GM23248 (cell line): ENCODE results near the gene EML2. TPM values are rescaled to one million over a fixed set of nuclear protein-coding genes. Genes with fewer than 3 reads are reported as not detected.

Source experiments
- DNase-seq: peaks from one replicate; pipeline ENCODE4 v3.0.0-alpha.2; 2015
- H2AFZ ChIP-seq: fragments of 200-600 bp; sonication (generic); 2 replicates; pipeline ENCODE4 v1.6.1; 2016; ENCODE audit warnings: antibody characterized with exemption
- H3F3A ChIP-seq: fragments of 200-600 bp; sonication (generic); 2 replicates; pipeline ENCODE4 v1.6.1; 2016; ENCODE audit warnings: mild to moderate bottlenecking, antibody characterized with exemption, mixed run types; ENCODE audit not compliant: insufficient read depth
- H3K27ac ChIP-seq: fragments of 200-600 bp; sonication (generic); 2 replicates; pipeline ENCODE4 v1.5.1; 2016; ENCODE audit warnings: mild to moderate bottlenecking
- H3K27me3 ChIP-seq: fragments of 200-600 bp; sonication (generic); replicated peaks from 2 replicates; pipeline ENCODE4 v1.6.1; 2016; ENCODE audit warnings: mild to moderate bottlenecking; ENCODE audit not compliant: insufficient read depth
- H3K36me3 ChIP-seq: fragments of 200-600 bp; sonication (generic); 2 replicates; pipeline ENCODE4 v1.6.1; 2016; ENCODE audit warnings: low read depth, mild to moderate bottlenecking
- H3K4me1 ChIP-seq: fragments of 200-600 bp; sonication (generic); 2 replicates; pipeline ENCODE4 v1.6.1; 2016; ENCODE audit warnings: mild to moderate bottlenecking; ENCODE audit not compliant: insufficient read depth
- H3K4me2 ChIP-seq: fragments of 200-600 bp; sonication (generic); one replicate; pipeline ENCODE4 v1.6.1; 2016; ENCODE audit warnings: mild to moderate bottlenecking; ENCODE audit not compliant: unreplicated experiment
- H3K4me3 ChIP-seq: fragments of 200-600 bp; sonication (generic); 2 replicates; pipeline ENCODE4 v1.5.1; 2016; ENCODE audit warnings: mild to moderate bottlenecking
- H3K79me2 ChIP-seq: fragments of 200-600 bp; sonication (generic); 2 replicates; pipeline ENCODE4 v1.6.1; 2016; ENCODE audit warnings: mild to moderate bottlenecking; ENCODE audit not compliant: insufficient read depth
- H3K9ac ChIP-seq: fragments of 200-600 bp; sonication (generic); 2 replicates; pipeline ENCODE4 v1.6.1; 2016; ENCODE audit warnings: mild to moderate bottlenecking
- H3K9me2 ChIP-seq: fragments of 200-600 bp; sonication (generic); 2 replicates; pipeline ENCODE4 v1.6.1; 2016; ENCODE audit warnings: mixed run types, mild to moderate bottlenecking, moderate library complexity; ENCODE audit not compliant: insufficient read depth
- H3K9me3 ChIP-seq: fragments of 200-600 bp; sonication (generic); one replicate; pipeline ENCODE4 v1.6.1; 2017; ENCODE audit warnings: low read depth
- H4K20me1 ChIP-seq: fragments of 200-600 bp; sonication (generic); 2 replicates; pipeline ENCODE4 v1.6.0; 2016; ENCODE audit not compliant: insufficient read depth
- EZH2 ChIP-seq: fragments of 200-600 bp; sonication (generic); IDR thresholded peaks from 2 replicates; pipeline ENCODE4 v1.6.1; 2018; ENCODE audit warnings: antibody characterized with exemption, mild to moderate bottlenecking; ENCODE audit not compliant: insufficient read depth, poor library complexity, severe bottlenecking
- EZH2phosphoT487 ChIP-seq: fragments of 200-600 bp; sonication (generic); IDR thresholded peaks from 2 replicates; pipeline ENCODE4 v1.6.1; 2018; ENCODE audit warnings: antibody characterized with exemption, moderate library complexity, mild to moderate bottlenecking, low read depth; ENCODE audit not compliant: insufficient read depth
- WGBS, 2 experiments: methylation state at CpG; one replicate each; pipeline ENCODE4 v1.1.6; 2015 to 2017; ENCODE audit warnings: low lambda C conversion rate in 2 of 2, low coverage in 1 of 2; ENCODE audit errors: missing lambda C conversion rate in 2 of 2; 5-methylcytosine and 5-hydroxymethylcytosine counted together
- in situ Hi-C: fragments of 300-500 bp; cut with MboI; formaldehyde crosslinking; loops from 2 replicates; pipeline ENCODE4 v1.15.0; 2020
- polyA plus RNA-seq: library from polyadenylated mRNA; unstranded; fragments of >200 nt; fragmentation: Nextera tagmentation; extraction: Ambion mirVana; gene quantifications from 2 replicates; pipeline ENCODE4 v1.2.1, GENCODE V29; 2016
- total RNA-seq: library from RNA; depleted of rRNA; stranded (reverse); fragments of >200 nt; shearing (Covaris generic); gene quantifications from 2 replicates; pipeline ENCODE4 v1.2.3, GENCODE V29; 2014

Gene EML2
- total and polyA plus RNA-seq, 2 experiments from 2014 or later: 6.6 to 27.5 TPM

GRCh38 chr19:45574526-45574925 is 64.7 kb downstream of the EML2 start:
- H3K36me3 ChIP-seq: no peaks in the 10 kb centered on the region
- H4K20me1 ChIP-seq: no peaks in the 10 kb centered on the region
- no peak overlapping the region for H2AFZ ChIP-seq
- H3K79me2 ChIP-seq: peaks cover 45% of the 10 kb centered on the region
- WGBS, 2 experiments: 83 to 88% methylated on average over 4 of the region's 4 CpGs
- DNase-seq: no peak
- H3K4me3 ChIP-seq: no peak overlapping the region
- no peak overlapping the region for H3K4me2 ChIP-seq
- H3K4me1 ChIP-seq: peaks cover 30% of the 10 kb centered on the region
- in situ Hi-C loops: no loop called here
- TF ChIP-seq EZH2phosphoT487 (no peak), EZH2 (no peak)
- no peaks in the 10 kb centered on the region for H3K9me2 ChIP-seq
- H3K27ac ChIP-seq: no peak overlapping the region
- peaks cover 45% of the 10 kb centered on the region for H3F3A ChIP-seq
- no peaks in the 10 kb centered on the region for H3K27me3 ChIP-seq
- H3K9me3 ChIP-seq: no peaks in the 10 kb centered on the region
- H3K9ac ChIP-seq: no peak overlapping the region

- no peak for TF ChIP-seq EZH2
- no peak for TF ChIP-seq EZH2phosphoT487
- H3K36me3 ChIP-seq: no peaks in the 10 kb centered on the region
- H3K4me1 ChIP-seq: peaks cover 22% of the 10 kb centered on the region
- no peaks in the 10 kb centered on the region for H3K9me3 ChIP-seq
- no peak overlapping the region for H3K27ac ChIP-seq
- DNase-seq: no peak
- H3K9me2 ChIP-seq: no peaks in the 10 kb centered on the region
- H3F3A ChIP-seq: peaks cover 27% of the 10 kb centered on the region
- H2AFZ ChIP-seq: no peak overlapping the region
- H3K4me2 ChIP-seq: no peak overlapping the region
- no peaks in the 10 kb centered on the region for H4K20me1 ChIP-seq
- H3K79me2 ChIP-seq: peaks cover 46% of the 10 kb centered on the region
- no peak overlapping the region for H3K9ac ChIP-seq
- no peak overlapping the region for H3K4me3 ChIP-seq
- 82 to 88% methylated on average over 8 of the region's 8 CpGs for WGBS, 2 experiments
- no peaks in the 10 kb centered on the region for H3K27me3 ChIP-seq
- in situ Hi-C loops: no loop called here
Observed at GRCh38 chr19:45571457-45572220, 67.6 kb downstream of the EML2 start.

GRCh38 chr19:45569619-45570421 is 69.4 kb downstream of the EML2 start:
- peaks cover 18% of the 10 kb centered on the region for H3K4me1 ChIP-seq
- H3K9me2 ChIP-seq: no peaks in the 10 kb centered on the region
- TF ChIP-seq EZH2: no peak
- no peak for TF ChIP-seq EZH2phosphoT487
- WGBS, 2 experiments: 37% methylated on average over 15 of the region's 15 CpGs
- no peaks in the 10 kb centered on the region for H4K20me1 ChIP-seq
- no peak overlapping the region for H3K4me2 ChIP-seq
- H3K9me3 ChIP-seq: no peaks in the 10 kb centered on the region
- H2AFZ ChIP-seq: no peak overlapping the region
- H3K4me3 ChIP-seq: no peak overlapping the region
- in situ Hi-C loops: no loop called here
- peaks cover 11% of the 10 kb centered on the region; the same call in 1 of the 2 replicates for H3F3A ChIP-seq
- H3K9ac ChIP-seq: no peak overlapping the region
- no peaks in the 10 kb centered on the region for H3K27me3 ChIP-seq
- no peaks in the 10 kb centered on the region for H3K36me3 ChIP-seq
- DNase-seq: peak; percentile 68
- H3K27ac ChIP-seq: peak overlapping the region; percentile 64; the same call in 1 of the 2 replicates
- peaks cover 45% of the 10 kb centered on the region for H3K79me2 ChIP-seq

GRCh38 chr19:45568732-45569131 is 70.5 kb downstream of the EML2 start:
- Histone ChIP-seq H3F3A (peaks cover 11% of the 10 kb centered on the region; the same call in 1 of the 2 replicates), H3K27ac (peak overlapping the region; percentile 64), H3K79me2 (peaks cover 34% of the 10 kb centered on the region), H3K9me3 (no peaks in the 10 kb centered on the region), H3K9ac (peak overlapping the region; percentile 19; the same call in 1 of the 2 replicates), H3K9me2 (no peaks in the 10 kb centered on the region), H3K4me1 (peaks cover 18% of the 10 kb centered on the region), H3K36me3 (no peaks in the 10 kb centered on the region), H3K4me3 (no peak overlapping the region), H2AFZ (no peak overlapping the region), H4K20me1 (no peaks in the 10 kb centered on the region), H3K27me3 (no peaks in the 10 kb centered on the region), H3K4me2 (no peak overlapping the region)
- 36 to 38% methylated on average over 3 of the region's 3 CpGs for WGBS, 2 experiments
- TF ChIP-seq EZH2 (no peak), EZH2phosphoT487 (0 out of 2 replicates have a peak, but pooled peaks have one; percentile 47)
- peak; percentile 94 for DNase-seq
- in situ Hi-C loops: no loop called here
